GM12873 (cell line): ENCODE data around the gene TOR2A.

Experiments used
- TF ChIP-seq, protein P1 (sequence below): IDR thresholded peaks from 2 replicates; pipeline ENCODE4 v1.5.1; 2012; ENCODE audit warnings: low read depth, mild to moderate bottlenecking, moderate library complexity, low read length, control low read depth; ENCODE audit not compliant: insufficient read depth; ENCODE audit errors: missing control alignments

The TOR2A gene

DNA sequence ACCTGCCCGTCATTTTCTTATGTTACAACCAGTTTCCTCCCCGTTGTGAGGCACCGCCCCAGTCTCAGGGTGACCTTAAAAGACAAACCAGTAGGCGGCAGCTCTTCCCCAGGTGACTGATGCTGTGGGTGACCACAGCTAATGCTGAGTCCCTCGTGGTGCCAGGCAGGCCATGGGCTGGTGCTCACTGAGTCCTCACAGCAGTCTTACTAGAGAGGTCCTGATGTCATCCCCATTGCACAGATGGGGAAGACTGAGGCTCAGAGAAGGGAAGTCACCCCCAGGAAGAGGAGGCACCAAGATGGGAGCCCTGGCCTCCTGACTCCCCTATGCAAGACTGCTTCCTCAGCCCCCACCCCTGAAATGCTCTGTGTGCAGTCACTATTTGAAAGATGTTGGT is 27.3 kb downstream of the TOR2A start:
- TF ChIP-seq, protein P1, sequence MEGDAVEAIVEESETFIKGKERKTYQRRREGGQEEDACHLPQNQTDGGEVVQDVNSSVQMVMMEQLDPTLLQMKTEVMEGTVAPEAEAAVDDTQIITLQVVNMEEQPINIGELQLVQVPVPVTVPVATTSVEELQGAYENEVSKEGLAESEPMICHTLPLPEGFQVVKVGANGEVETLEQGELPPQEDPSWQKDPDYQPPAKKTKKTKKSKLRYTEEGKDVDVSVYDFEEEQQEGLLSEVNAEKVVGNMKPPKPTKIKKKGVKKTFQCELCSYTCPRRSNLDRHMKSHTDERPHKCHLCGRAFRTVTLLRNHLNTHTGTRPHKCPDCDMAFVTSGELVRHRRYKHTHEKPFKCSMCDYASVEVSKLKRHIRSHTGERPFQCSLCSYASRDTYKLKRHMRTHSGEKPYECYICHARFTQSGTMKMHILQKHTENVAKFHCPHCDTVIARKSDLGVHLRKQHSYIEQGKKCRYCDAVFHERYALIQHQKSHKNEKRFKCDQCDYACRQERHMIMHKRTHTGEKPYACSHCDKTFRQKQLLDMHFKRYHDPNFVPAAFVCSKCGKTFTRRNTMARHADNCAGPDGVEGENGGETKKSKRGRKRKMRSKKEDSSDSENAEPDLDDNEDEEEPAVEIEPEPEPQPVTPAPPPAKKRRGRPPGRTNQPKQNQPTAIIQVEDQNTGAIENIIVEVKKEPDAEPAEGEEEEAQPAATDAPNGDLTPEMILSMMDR: peak; percentile 38

DNA sequence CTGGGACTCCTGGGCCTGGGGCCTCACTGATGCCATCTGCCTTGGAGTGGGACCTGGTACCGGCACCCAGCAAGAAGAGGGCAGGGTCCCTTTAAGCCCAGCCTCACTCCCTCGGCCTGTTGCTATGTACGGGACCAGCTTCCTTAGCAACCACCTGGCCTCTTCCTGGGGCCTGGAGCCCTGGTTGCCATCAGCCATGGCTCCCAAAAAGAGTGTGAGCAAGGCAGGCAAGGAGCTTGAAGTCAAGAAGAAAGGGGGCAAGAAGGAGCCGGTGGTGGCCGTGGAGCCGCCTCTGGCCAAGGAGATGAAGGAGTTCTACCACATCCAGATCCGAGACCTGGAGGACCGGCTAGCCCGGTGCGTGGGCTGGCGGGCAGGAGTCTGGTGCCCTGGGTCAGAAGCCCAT is 28.3 kb downstream of the TOR2A start, which contains the start of gene CFAP157:
CFAP157 (plus strand) TSS at position 153 of the 406 bp plus-strand sequence; CDS start at position 197, 44 bp downstream.
- TF ChIP-seq, protein P1: no peak

DNA sequence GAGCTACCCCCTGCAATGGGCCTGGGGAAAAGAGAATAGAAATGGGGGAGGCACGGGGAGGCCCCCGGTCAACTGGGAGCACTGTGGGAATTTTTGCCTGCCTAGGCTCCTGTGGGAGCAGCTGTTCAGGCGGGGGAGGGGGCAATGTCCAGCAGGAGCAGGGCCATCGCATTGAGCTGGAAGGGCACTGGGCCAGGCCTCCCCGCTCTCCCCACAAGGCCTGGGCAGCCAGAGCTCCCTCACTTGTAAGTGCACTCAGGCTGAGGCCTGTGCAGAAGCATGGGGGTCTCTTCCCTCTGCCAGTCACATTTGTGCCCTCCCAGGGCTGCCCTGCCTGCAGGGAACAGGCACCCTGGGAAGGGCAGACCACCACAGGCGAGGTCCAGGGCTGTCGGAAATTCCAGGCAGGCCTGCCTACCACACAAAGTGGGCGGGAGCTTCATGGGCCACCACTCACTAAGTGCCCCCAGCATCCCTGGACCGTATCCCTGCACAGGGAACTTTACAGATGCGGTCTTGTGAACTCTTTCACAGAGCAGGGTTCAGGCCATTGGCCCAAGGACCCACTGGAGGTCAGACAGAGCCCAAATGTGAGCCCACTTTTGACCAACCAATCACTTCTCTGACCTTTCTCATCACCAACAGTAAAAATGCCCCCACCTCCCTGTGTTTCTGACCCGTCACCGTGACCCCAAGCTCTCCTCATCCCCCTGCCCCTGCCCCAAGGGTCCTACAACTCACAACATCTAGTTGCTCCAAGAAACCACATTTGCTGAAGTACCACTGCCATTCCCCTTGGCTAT is 29.3 kb downstream of the TOR2A start:
- TF ChIP-seq, protein P1: no peak

DNA sequence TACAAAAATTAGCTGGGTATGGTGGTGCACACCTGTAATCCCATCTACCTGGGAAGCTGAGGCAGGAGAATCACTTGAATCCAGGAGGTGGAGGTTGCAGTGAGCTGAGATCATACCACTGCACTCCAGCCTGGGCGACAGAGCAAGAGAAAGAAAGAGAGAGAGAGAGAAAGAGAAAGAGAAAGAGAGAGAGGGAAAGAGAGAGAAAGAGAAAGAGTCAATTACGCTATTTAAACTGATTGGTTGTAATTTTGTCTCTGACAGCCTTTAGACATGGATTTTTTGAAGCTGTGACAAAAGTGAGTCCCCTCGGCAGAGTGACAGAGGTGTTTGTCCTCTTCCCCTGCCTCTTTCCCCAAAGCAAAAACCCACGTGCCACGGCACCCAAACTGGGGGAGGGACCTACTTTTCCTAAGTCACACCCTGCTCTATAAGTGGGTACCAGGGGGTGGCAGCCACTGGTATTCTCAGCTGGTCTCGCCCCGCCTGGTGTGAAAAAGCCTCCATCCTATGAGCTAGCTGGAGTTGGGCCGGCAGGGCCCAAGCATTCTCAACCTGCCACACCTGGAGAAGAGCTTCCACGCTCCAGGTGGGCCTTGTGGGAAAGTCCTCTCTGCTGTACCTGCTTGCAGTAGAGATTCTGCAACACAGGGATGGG is 31.7 kb downstream of the TOR2A start:
- TF ChIP-seq, protein P1: no peak

DNA sequence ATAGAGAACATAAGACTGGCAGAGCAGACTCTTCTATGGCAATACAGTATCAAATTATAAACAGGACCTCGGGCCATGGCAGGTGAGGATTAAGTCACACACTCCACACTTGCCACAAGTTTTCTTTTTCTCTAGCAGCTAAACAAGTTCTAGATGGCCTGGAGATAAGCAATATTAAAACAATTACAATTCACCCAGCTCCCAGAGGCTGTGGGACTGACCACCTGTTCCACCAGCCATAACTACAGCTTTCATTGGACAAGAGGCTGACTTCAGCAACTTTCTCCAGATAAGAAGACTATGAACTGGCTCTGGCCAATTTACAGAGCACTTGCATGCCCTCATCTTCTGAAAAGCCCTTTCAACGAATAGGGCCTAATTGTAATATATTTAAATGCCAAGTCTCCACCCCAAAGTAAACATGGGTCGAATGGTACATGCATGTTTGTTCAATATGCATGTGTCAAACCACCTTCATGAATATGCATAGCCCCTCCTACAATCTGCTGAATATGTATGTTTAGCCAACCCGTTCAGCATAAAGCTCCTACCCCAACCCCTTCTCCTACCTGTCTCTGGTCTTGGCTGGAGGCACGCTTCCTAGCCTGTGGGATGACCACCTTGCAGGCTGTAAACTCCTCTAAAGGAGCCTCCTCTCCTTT is 34.4 kb downstream of the TOR2A start:
- TF ChIP-seq, protein P1: no peak

DNA sequence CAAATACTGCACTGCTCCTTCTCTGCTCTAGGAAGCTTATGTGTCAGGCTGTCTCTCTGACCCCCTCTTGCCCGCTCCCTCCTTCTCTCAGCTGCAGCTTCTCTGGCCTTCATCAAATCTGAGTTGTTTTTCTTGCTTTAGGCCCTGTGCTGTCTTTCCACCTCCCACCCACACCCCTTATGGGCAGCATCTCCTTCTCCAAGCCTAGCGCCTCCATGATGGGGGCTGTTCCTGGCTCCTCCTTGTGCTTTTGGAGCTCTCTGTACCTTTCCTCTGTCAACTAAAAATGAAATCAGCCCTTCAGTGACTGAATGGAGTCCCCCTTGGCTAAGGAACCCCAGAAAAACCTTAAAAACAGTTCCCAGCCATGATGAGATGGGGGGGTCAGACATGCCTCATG is 35.0 kb downstream of the TOR2A start:
- TF ChIP-seq, protein P1: no peak
